GM12873 (cell line): ENCODE results near the gene IRS2.

Source experiments
- TF ChIP-seq, protein P1 (sequence below): IDR thresholded peaks from 2 replicates; pipeline ENCODE4 v1.5.1; 2012; ENCODE audit warnings: low read depth, mild to moderate bottlenecking, moderate library complexity, low read length, control low read depth; ENCODE audit not compliant: insufficient read depth; ENCODE audit errors: missing control alignments

Gene IRS2

DNA sequence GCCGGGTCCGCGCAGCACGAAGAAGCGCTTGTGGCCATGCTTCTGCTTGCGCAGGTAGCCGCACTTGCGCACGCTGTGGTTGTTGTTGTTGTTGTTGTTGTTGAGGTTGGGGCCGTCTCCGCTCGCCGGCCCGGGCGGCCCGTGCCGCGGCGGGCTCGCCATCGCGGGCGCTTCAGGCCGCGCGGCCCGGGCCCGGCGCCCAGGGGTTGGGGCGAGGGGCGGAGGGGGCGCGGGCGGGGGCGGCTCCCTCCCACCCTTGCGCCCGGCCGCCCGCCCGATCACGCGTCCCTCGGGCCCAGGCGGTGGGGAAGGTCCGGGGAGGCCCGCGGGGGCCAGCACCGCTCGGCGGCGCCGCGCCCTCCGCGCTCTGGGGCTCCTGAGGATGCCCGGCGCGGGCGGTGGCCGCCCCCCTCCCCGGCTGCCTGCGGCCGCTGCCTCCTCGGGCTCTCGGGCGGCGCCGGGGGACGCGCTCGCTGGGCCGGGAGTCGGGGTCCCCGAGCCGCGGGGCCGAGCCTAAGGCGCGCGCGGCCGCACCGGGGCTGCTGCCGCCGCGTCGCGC is 412 bp downstream of the IRS2 start:
- TF ChIP-seq, protein P1, sequence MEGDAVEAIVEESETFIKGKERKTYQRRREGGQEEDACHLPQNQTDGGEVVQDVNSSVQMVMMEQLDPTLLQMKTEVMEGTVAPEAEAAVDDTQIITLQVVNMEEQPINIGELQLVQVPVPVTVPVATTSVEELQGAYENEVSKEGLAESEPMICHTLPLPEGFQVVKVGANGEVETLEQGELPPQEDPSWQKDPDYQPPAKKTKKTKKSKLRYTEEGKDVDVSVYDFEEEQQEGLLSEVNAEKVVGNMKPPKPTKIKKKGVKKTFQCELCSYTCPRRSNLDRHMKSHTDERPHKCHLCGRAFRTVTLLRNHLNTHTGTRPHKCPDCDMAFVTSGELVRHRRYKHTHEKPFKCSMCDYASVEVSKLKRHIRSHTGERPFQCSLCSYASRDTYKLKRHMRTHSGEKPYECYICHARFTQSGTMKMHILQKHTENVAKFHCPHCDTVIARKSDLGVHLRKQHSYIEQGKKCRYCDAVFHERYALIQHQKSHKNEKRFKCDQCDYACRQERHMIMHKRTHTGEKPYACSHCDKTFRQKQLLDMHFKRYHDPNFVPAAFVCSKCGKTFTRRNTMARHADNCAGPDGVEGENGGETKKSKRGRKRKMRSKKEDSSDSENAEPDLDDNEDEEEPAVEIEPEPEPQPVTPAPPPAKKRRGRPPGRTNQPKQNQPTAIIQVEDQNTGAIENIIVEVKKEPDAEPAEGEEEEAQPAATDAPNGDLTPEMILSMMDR: no peak

DNA sequence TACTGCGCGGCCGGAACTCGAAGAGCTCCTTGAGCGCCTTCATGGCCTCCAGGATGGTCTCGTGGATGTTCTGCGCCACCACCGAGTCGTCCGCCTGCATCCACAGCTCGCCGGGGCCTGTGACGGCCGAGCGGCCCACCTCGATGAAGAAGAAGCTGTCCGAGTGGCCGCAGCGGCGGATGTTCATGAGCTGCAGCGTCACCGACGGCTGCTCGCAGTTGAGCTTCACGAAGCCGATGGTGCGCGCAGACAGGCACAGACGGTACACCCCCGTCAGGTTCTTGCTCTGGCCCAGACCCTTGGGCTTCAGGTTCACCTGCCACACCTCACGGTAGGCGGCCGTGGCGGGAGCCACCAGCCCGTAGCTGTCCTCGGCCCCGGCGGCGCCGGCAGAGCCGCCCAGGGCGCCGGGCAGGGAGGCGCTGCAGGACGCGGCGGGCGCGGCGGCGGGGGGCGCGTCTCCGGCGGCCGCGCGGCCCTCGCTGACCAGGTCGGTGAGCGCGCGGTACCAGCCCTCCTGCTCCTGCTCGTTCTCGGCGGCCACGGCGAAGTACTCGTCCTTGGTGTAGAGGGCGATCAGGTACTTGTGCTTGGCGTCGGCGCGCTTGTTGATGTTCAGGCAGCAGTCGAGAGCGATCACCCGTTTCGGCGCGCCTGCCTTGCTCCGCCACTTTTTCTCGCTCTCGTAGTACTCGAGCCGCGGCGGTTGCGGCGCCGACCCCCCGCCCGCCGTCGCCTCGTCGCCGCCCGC is 1.1 kb downstream of the IRS2 start:
- TF ChIP-seq, protein P1: no peak

DNA sequence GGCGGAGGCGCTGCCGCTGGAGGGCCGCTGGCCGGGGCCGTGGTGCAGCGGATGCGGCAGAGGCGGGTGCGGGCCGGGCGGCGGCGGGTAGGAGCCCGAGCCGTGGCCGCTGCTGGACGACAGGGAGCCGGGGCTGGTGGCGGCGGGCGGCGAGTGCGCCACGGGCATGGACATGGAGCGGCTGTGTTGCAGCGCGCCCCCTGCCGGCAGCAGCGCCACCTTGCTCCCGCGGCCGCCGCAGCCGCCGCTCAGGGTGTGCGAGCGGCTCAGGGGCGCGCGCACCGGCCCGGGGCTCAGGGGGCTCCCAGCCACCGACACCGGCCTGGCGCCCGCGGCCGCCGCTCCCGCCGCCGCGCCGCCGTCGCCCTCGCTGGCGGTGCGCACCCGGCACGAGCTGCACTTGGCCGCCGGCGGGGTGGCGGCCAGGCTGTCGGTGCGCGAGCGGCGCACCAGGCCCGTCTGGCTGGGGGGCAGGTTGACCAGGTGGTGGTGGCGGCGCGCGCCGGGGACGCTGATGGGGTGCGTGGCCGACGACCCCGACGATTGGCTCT is 1.7 kb downstream of the IRS2 start:
- TF ChIP-seq, protein P1: peak; percentile 16

DNA sequence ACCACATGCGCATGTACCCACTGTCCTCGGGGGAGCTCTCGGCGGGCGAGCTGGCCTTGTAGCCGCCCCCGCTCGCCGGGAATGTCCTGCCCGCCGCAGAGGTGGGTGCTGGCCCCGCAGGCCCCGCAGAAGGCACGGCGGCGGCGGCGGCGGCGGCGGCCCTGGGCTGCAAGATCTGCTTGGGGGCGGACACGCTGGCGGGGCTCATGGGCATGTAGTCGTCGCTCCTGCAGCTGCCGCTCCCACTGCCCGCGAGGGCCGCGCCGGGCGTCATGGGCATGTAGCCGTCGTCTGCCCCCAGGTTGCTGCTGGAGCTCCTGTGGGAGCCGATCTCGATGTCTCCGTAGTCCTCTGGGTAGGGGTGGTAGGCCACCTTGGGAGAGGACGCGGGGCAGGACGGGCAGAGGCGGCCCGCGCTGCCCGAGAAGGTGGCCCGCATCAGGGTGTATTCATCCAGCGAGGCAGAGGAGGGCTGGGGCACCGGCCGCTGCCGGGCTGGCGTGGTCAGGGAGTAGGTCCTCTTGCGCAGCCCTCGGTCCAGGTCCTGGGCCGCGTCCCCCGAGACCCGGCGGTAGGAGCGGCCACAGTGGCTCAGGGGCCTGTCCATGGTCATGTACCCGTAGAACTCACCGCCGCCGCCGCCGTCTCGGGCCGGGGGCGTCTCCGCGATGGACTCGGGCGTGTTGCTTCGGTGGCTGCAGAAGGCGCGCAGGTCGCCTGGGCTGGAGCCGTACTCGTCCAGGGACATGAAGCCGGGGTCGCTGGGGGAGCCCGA is 2.4 kb downstream of the IRS2 start:
- TF ChIP-seq, protein P1: no peak

DNA sequence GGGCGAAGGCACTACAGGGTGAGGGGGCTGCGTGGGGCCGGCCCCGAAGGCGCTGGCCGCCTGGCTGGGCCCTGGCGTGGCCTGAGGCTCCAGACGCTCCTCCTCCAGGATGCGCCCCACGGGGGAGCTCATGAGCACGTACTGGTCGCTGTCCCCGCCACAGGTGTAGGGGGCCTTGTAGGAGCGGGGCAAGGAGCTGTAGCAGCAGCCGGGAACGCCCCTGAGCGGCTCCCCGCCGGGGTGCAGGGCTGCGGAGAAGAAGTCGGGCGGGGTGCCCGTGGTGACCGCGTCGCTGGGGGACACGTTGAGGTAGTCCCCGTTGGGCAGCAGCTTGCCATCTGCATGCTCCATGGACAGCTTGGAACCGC is 3.0 kb downstream of the IRS2 start:
- TF ChIP-seq, protein P1: no peak

DNA sequence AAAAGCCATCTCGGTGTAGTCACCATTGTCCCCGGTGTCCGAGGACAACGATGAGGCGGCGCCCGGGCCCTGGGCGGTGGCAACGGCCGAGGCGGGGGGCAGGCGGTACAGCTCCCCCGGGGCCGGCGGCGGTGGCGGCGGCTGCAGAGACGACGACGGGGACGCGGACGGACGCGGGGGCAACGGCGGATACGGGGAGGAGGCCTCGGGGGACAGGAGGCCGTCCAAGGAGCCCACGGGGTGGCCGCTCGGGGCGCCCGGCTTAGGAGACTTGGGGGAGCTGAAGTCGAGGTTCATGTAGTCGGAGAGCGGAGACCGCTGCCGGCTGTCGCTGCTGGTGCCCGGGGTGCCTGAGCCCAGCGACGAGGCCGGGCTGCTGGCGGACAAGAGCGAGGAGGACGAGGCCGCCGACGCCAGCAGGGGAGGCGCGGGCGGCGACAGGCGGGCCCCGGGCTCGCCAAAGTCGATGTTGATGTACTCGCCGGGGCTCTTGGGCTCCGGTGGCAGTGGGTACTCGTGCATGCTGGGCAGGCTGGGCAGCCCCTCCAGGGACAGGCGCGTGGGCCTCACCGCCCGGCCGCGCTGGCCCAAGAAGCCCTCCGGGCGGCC is 3.5 kb downstream of the IRS2 start:
- TF ChIP-seq, protein P1: no peak
